Measurements from ENCODE around the gene ARL6IP1. TPM values are rescaled to one million over a fixed set of nuclear protein-coding genes. Genes with fewer than 3 reads are reported as not detected.

The ARL6IP1 gene
- total and polyA plus RNA-seq, 2 experiments from 2014 or later: 77.4 to 195 TPM

- H3K4me3 ChIP-seq: no peak overlapping the region
- TF ChIP-seq CTCF (IDR thresholded peaks at IDR 0.05; ENCODE audit: low read depth, low read length): no peak
- H3K36me3 ChIP-seq: peaks cover 59% of the 10 kb centered on the region
- no peak overlapping the region for H3K27ac ChIP-seq
- no peaks in the 10 kb centered on the region for H3K27me3 ChIP-seq
- DNase-seq (ENCODE audit: low read depth in 1 of 2, low spot score in 1 of 2): no peak
- no peaks in the 10 kb centered on the region for H3K9me3 ChIP-seq (ENCODE audit: low read depth)
- H3K4me1 ChIP-seq (ENCODE audit: low read depth): no peaks in the 10 kb centered on the region
These were observed 27.9 kb upstream of the ARL6IP1 start for GRCh38 chr16:18829251-18829650.

GRCh38 chr16:18827890-18828289 lies 26.5 kb upstream of the ARL6IP1 start:
- Histone ChIP-seq H3K9me3 (ENCODE audit: low read depth) (no peaks in the 10 kb centered on the region), H3K36me3 (peaks cover 45% of the 10 kb centered on the region), H3K4me1 (ENCODE audit: low read depth) (no peaks in the 10 kb centered on the region), H3K27ac (no peak overlapping the region), H3K4me3 (no peak overlapping the region), H3K27me3 (no peaks in the 10 kb centered on the region)
- TF ChIP-seq CTCF (IDR thresholded peaks at IDR 0.05; ENCODE audit: low read depth, low read length): no peak
- no peak for DNase-seq (ENCODE audit: low read depth in 1 of 2, low spot score in 1 of 2)

GRCh38 chr16:18816286-18816685 lies 14.9 kb upstream of the ARL6IP1 start:
- H3K27me3 ChIP-seq: no peaks in the 10 kb centered on the region
- no peak for TF ChIP-seq CTCF (IDR thresholded peaks at IDR 0.05; ENCODE audit: low read depth, low read length)
- no peak overlapping the region for H3K4me3 ChIP-seq
- no peaks in the 10 kb centered on the region for H3K9me3 ChIP-seq (ENCODE audit: low read depth)
- no peaks in the 10 kb centered on the region for H3K4me1 ChIP-seq (ENCODE audit: low read depth)
- H3K27ac ChIP-seq: peak overlapping the region; percentile 9
- H3K36me3 ChIP-seq: peaks cover 60% of the 10 kb centered on the region
- no peak for DNase-seq (ENCODE audit: low read depth in 1 of 2, low spot score in 1 of 2)

GRCh38 chr16:18811925-18812324 lies 10.6 kb upstream of the ARL6IP1 start:
- Histone ChIP-seq H3K36me3 (peaks cover 69% of the 10 kb centered on the region), H3K27me3 (no peaks in the 10 kb centered on the region), H3K4me3 (no peak overlapping the region), H3K27ac (no peak overlapping the region), H3K4me1 (ENCODE audit: low read depth) (no peaks in the 10 kb centered on the region), H3K9me3 (ENCODE audit: low read depth) (no peaks in the 10 kb centered on the region)
- DNase-seq (ENCODE audit: low read depth in 1 of 2, low spot score in 1 of 2): no peak
- TF ChIP-seq CTCF (IDR thresholded peaks at IDR 0.05; ENCODE audit: low read depth, low read length): no peak

- no peak for TF ChIP-seq CTCF (IDR thresholded peaks at IDR 0.05; ENCODE audit: low read depth, low read length)
- Histone ChIP-seq H3K9me3 (ENCODE audit: low read depth) (no peaks in the 10 kb centered on the region), H3K27ac (no peak overlapping the region), H3K36me3 (peaks cover 48% of the 10 kb centered on the region), H3K4me3 (no peak overlapping the region), H3K4me1 (ENCODE audit: low read depth) (peaks cover under 1% of the 10 kb centered on the region), H3K27me3 (no peaks in the 10 kb centered on the region)
- DNase-seq (ENCODE audit: low read depth in 1 of 2, low spot score in 1 of 2): no peak
These were observed 7.8 kb upstream of the ARL6IP1 start for GRCh38 chr16:18809165-18809564.

- no peaks in the 10 kb centered on the region for H3K27me3 ChIP-seq
- H3K27ac ChIP-seq: no peak overlapping the region
- H3K4me3 ChIP-seq: no peak overlapping the region
- no peak for DNase-seq (ENCODE audit: low read depth in 1 of 2, low spot score in 1 of 2)
- H3K36me3 ChIP-seq: peaks cover 26% of the 10 kb centered on the region
- peaks cover 4% of the 10 kb centered on the region for H3K4me1 ChIP-seq (ENCODE audit: low read depth)
- H3K9me3 ChIP-seq (ENCODE audit: low read depth): no peaks in the 10 kb centered on the region
- no peak for TF ChIP-seq CTCF (IDR thresholded peaks at IDR 0.05; ENCODE audit: low read depth, low read length)
These were observed 4.0 kb upstream of the ARL6IP1 start for GRCh38 chr16:18805257-18805773.

All from cardiac muscle cell (in vitro differentiated cells and primary cell).